Esophagus squamous epithelium (tissue), 5 donors: ENCODE data around the gene SLC6A7. TPM values are rescaled to one million over a fixed set of nuclear protein-coding genes. Genes with fewer than 3 reads are reported as not detected.

Experiments
- DNase-seq: peaks from one replicate; lab custom pipeline; 2025; lab: John Stamatoyannopoulos, UW
- H3K27ac ChIP-seq, 4 donors: fragments of 200-600 bp; sonication (generic); one replicate each; pipeline ENCODE4 v1.5.1; 2016 to 2019; ENCODE audit warnings: mild to moderate bottlenecking in 1 of 4
- H3K27me3 ChIP-seq, 4 donors: fragments of 200-600 bp; sonication (generic); 1 replicate in 3 of 4; 2 replicates in 1 of 4; pipeline versions ENCODE4 v1.5.1 to v1.6.0; 2017 to 2021; ENCODE audit warnings: antibody characterized with exemption in 1 of 4
- H3K36me3 ChIP-seq, 3 donors: fragments of 200-600 bp; sonication (generic); one replicate each; pipeline ENCODE4 v1.5.1; 2016 to 2019
- H3K4me1 ChIP-seq, 3 donors: fragments of 200-600 bp; sonication (generic); one replicate each; pipeline ENCODE4 v1.5.1; 2017 to 2019
- H3K4me3 ChIP-seq, 4 donors: fragments of 200-600 bp; sonication (generic); 1 replicate in 3 of 4; 2 replicates in 1 of 4; pipeline ENCODE4 v1.5.1; 2016 to 2019; ENCODE audit warnings: mild to moderate bottlenecking in 2 of 4, moderate library complexity in 1 of 4
- H3K9me3 ChIP-seq, 3 donors: fragments of 200-600 bp; sonication (generic); one replicate each; pipeline ENCODE4 v1.5.1; 2016 to 2019
- CTCF ChIP-seq, 6 experiments: fragments of 450-650 bp in 4 of 6; fragments of 200-600 bp in 2 of 6; sonication (generic) in 2 of 6; IDR thresholded peaks; one replicate each; pipeline ENCODE4 v1.5.1; 2016 to 2019; ENCODE audit warnings: antibody characterized with exemption in 6 of 6, mild to moderate bottlenecking in 4 of 6, moderate library complexity in 4 of 6
- POLR2A ChIP-seq, 4 donors: fragments of 450-650 bp; IDR thresholded peaks; one replicate each; pipeline ENCODE4 v1.6.1; 2017; ENCODE audit warnings: antibody characterized with exemption in 4 of 4, mild to moderate bottlenecking in 4 of 4, moderate library complexity in 3 of 4
- WGBS, 2 donors: methylation state at CpG; one replicate each; pipeline ENCODE4 v1.1.5; 2018; 5-methylcytosine and 5-hydroxymethylcytosine counted together
- intact Hi-C: fragments of 100-400 bp; cut with DNase I; formaldehyde crosslinking; loops from one replicate; pipeline ENCODE4 v1.15.0; 2022
- total RNA-seq, 4 donors: library from RNA; depleted of rRNA; stranded (reverse); fragments of >200 nt; gene quantifications; one replicate each; pipeline ENCODE4 v1.1.0, GENCODE V29; 2016
- donor health status: DM: yes; HTN: yes; CAD: no.

SLC6A7 gene
- total RNA-seq, 4 donors from 2014 or later = not detected

- H3K27ac ChIP-seq = no peak overlapping the region
- no peaks in the 10 kb centered on the region for H3K9me3 ChIP-seq
- H3K27me3 ChIP-seq = peaks cover 0 to 74% (median 12%) of the 10 kb centered on the region in 4 donors
- H3K4me3 ChIP-seq = no peak overlapping the region
- TF ChIP-seq CTCF (IDR thresholded peaks at IDR 0.05) = no peak
- TF ChIP-seq POLR2A (IDR thresholded peaks at IDR 0.05) = no peak
- WGBS, 2 donors = 33 to 68% methylated on average over 1 to 3 of the region's 3 CpGs
- no peak for DNase-seq
- intact Hi-C loops = no loop called here
- H3K36me3 ChIP-seq = no peaks in the 10 kb centered on the region
- H3K4me1 ChIP-seq = peaks cover 0 to 10% (median 3%) of the 10 kb centered on the region in 3 donors
Observed at GRCh38 chr5:150189326-150189725, 536 bp upstream of the SLC6A7 start.

GRCh38 chr5:150190503-150190979 lies 679 bp downstream of the SLC6A7 start:
- no peak for TF ChIP-seq CTCF (IDR thresholded peaks at IDR 0.05)
- no peak for TF ChIP-seq POLR2A (IDR thresholded peaks at IDR 0.05)
- H3K4me1 ChIP-seq = peaks cover 0 to 10% (median 3%) of the 10 kb centered on the region in 3 donors
- no peak overlapping the region for H3K27ac ChIP-seq
- DNase-seq = no peak
- no peaks in the 10 kb centered on the region for H3K36me3 ChIP-seq
- H3K9me3 ChIP-seq = no peaks in the 10 kb centered on the region
- intact Hi-C loops = no loop called here
- no peak overlapping the region for H3K4me3 ChIP-seq
- 56% methylated on average over 5 of the region's 16 CpGs; no CpG with 5 or more reads in 1 of the 2 donors for WGBS, 2 donors
- H3K27me3 ChIP-seq = peaks cover 0 to 74% (median 12%) of the 10 kb centered on the region in 4 donors

- DNase-seq = no peak
- no peak for TF ChIP-seq CTCF (IDR thresholded peaks at IDR 0.05)
- TF ChIP-seq POLR2A (IDR thresholded peaks at IDR 0.05) = no peak
- H3K4me3 ChIP-seq = no peak overlapping the region
- peaks cover 0 to 10% (median 3%) of the 10 kb centered on the region in 3 donors for H3K4me1 ChIP-seq
- no peak overlapping the region for H3K27ac ChIP-seq
- intact Hi-C loops = no loop called here
- peaks cover 0 to 71% (median 12%) of the 10 kb centered on the region in 4 donors for H3K27me3 ChIP-seq
- WGBS, 2 donors = 26 to 37% methylated on average over 2 of the region's 2 CpGs
- H3K36me3 ChIP-seq = no peaks in the 10 kb centered on the region
- no peaks in the 10 kb centered on the region for H3K9me3 ChIP-seq
Observed at GRCh38 chr5:150190987-150191386, 1.1 kb downstream of the SLC6A7 start.

- TF ChIP-seq POLR2A (IDR thresholded peaks at IDR 0.05) (no peak), CTCF (IDR thresholded peaks at IDR 0.05) (no peak)
- H3K4me3 ChIP-seq = no peak overlapping the region
- H3K4me1 ChIP-seq = peaks cover 0 to 10% (median 3%) of the 10 kb centered on the region in 3 donors
- no peak overlapping the region for H3K27ac ChIP-seq
- peaks cover 0 to 66% (median 12%) of the 10 kb centered on the region in 4 donors for H3K27me3 ChIP-seq
- no peak for DNase-seq
- H3K9me3 ChIP-seq = no peaks in the 10 kb centered on the region
- H3K36me3 ChIP-seq = no peaks in the 10 kb centered on the region
- 60% methylated on average over 1 of the region's 4 CpGs; no CpG with 5 or more reads in 1 of the 2 donors for WGBS, 2 donors
- intact Hi-C loops = no loop called here
Observed at GRCh38 chr5:150192462-150192861, 2.6 kb downstream of the SLC6A7 start.

GRCh38 chr5:150195736-150196485 lies 6.0 kb downstream of the SLC6A7 start:
- Histone ChIP-seq H3K36me3 (no peaks in the 10 kb centered on the region), H3K27ac (no peak overlapping the region), H3K27me3 (peaks cover 0 to 43% (median under 1%) of the 10 kb centered on the region in 4 donors), H3K4me1 (no peaks in the 10 kb centered on the region), H3K4me3 (no peak overlapping the region), H3K9me3 (no peaks in the 10 kb centered on the region)
- intact Hi-C loops = no loop called here
- DNase-seq = no peak
- 74 to 79% methylated on average over 6 to 8 of the region's 9 CpGs for WGBS, 2 donors
- TF ChIP-seq CTCF (IDR thresholded peaks at IDR 0.05) = no peak
- no peak for TF ChIP-seq POLR2A (IDR thresholded peaks at IDR 0.05)
